Measurements from ENCODE around the gene HAX1.

DNA sequence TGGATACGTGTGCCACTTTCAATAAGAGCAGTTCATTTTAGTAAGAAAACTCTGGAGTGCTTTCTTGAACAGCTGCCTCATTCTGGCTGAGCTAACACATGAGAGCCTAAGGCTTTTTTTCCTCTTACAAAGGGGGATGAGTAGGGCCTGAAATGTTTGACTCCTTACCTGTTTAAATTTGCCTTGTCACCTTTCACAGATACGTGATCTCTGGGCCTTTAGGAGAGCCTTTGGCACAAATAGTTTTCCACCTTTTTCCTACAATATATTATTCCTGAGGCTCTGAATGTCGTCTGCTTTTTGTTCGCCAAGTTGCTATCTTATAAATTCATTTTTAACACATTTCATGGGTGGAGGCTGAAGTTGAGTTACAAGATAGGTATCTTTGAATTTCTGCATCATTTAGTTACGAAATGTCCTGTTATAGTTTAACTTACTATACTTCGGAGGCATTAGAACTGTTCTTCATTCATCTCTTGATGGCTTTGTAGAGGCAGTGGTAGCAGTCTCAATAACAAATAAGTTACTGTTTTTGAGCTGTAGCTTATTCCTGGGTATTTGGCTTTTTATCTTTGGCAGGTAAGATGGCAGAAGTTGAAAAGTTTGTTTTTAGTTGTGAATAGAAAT, 34.4 kb upstream of the HAX1 start:
- no peak for TF ChIP-seq EZH2 (optimal IDR thresholded peaks at IDR 0.05; ENCODE audit: low read depth, low read length)
- TF ChIP-seq, protein P1, sequence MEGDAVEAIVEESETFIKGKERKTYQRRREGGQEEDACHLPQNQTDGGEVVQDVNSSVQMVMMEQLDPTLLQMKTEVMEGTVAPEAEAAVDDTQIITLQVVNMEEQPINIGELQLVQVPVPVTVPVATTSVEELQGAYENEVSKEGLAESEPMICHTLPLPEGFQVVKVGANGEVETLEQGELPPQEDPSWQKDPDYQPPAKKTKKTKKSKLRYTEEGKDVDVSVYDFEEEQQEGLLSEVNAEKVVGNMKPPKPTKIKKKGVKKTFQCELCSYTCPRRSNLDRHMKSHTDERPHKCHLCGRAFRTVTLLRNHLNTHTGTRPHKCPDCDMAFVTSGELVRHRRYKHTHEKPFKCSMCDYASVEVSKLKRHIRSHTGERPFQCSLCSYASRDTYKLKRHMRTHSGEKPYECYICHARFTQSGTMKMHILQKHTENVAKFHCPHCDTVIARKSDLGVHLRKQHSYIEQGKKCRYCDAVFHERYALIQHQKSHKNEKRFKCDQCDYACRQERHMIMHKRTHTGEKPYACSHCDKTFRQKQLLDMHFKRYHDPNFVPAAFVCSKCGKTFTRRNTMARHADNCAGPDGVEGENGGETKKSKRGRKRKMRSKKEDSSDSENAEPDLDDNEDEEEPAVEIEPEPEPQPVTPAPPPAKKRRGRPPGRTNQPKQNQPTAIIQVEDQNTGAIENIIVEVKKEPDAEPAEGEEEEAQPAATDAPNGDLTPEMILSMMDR (IDR thresholded peaks at IDR 0.05; ENCODE audit: low read length), result no peak

Measured in MM.1S (cell line).